Hematopoietic multipotent progenitor cell (in vitro differentiated cells): ENCODE measurements around the gene L1CAM. TPM values are rescaled to one million over a fixed set of nuclear protein-coding genes. Genes with fewer than 3 reads are reported as not detected.

Source experiments
- DNase-seq, 3 donors: peaks; one replicate each; pipeline ENCODE4 v3.0.0-alpha.2; 2011 to 2015; ENCODE audit warnings: low read depth in 2 of 3, low spot score in 2 of 3
- total RNA-seq: library from RNA; depleted of rRNA; stranded (reverse); fragments of >200 nt; gene quantifications from one replicate; pipeline ENCODE4 v1.2.3, GENCODE V29; 2012

The L1CAM gene
- total RNA-seq, 1 donor = under 0.01 TPM

DNA sequence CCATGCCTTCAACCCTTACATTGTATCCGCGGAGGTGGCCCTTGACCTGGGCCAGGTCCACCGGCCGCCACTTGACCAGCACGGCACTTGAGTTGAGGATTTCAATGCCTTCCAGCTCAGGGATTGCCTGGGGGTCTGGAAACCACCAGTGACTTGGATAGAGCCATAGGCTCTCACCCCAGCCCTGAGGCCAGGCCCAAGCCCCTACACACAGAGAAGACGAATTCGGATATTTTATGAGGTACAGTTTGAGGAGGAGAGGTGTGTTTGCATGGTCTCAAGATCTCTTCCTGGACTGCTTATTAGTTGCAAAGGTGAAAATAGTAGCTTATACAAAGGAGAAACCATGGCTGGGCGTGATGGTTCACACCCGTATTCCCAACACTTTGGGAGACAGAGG is 20.3 kb downstream of the L1CAM start:
- DNase-seq = no peak

DNA sequence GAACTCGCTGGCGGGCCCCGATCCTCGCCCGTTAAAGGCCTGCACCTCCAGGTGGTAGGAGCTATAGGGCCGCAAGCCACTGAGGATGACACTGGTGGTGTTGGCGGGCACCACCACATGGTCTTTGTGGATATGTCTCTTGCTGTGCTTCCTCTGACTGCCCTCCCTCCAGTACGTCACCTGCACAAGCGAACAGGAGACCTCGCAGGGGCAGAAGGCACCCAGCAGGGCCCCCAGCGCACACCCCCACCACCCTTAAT is 20.7 kb downstream of the L1CAM start:
- DNase-seq = no peak

- no peak for DNase-seq
Observed at GRCh38 chrX:153864561-153865320, 21.2 kb downstream of the L1CAM start.

DNA sequence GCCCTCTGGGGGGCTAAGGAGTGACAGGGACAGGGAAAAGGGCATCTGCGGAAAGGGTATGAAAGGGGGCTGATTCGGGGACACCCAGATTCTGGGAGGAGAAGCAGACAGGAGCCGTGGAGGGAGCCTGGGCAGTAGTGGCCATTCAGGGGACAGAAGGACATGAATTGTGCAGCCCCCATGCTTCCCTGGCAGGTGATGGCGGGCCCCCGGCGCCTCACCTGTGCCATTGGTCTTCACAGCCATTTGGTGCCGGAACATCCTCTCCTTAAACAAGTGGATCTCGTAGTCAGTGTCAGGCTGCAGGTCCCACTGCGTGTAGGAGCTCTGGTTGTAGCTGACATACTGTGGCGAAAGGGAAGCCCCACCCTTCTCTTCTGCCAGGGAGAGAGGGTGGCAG is 21.9 kb downstream of the L1CAM start:
- no peak for DNase-seq

GRCh38 chrX:153863251-153863991 is 22.6 kb downstream of the L1CAM start:
- no peak for DNase-seq

DNA sequence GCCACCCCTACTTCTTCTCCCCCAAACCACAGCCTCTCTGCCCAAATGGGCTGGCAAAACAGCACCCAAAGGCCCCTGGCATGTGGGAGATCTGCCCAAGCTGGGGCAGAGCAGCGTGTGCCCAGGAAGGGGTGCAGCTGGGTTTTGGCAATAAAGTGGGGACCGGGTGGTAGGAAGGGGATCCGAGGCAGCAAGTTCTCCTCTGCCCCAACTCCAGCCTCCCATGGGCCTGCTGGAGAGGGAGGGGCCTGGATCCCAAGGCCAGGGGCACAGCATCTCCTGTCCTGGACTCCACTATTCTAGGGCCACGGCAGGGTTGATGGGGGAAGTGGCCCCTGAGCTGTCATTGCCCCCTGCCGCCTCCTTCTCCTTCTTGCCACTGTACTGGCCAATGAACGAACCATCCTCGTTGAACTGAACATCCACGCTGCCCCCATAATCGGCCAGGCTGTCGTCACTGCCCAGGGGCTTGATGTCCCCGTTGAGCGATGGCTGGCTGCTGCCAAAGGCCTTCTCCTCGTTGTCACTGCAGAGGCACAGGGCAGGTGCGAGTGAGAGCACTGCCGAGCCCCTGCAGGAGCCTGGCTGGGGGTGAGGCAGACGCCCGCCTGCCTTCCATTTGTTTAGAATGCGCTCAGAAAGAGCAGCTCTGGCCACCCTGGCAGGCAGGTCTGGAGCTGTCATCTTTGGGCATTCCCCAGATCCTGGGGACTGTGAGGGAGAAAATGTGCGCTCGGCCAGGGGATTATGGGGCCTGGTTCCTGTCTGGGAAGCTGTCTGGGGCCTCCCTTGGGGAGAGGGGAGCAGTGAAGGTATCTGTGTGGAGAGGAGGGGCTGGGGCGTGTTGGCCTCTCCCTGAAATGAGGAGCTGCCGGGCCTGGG is 23.4 kb downstream of the L1CAM start:
- no peak for DNase-seq

- no peak for DNase-seq
Observed at GRCh38 chrX:153861733-153862310, 24.2 kb downstream of the L1CAM start.

GRCh38 chrX:153861151-153861550 is 24.8 kb downstream of the L1CAM start:
- DNase-seq = no peak

- DNase-seq = no peak
Observed at GRCh38 chrX:153857348-153857903, 28.5 kb downstream of the L1CAM start.

DNA sequence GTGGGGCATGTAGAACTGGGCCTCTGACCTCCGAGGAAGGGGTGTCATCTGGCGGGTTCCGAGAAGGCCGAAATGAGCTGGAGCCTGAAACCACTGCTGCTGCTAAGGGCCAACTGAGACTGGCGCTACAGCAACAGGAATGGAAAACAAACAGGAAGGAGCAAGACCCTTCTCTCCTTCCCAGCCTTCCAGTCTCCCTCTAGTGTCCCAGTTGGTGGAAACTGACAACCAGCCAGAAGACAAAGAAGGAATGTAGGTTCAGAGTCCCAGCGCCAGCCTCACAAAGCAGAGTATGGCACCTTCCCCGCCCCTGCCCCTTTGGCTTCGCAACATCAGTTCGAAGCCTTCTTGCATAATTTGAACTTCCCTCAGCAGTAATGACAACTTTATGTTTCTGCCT is 31.3 kb downstream of the L1CAM start:
- no peak for DNase-seq

DNA sequence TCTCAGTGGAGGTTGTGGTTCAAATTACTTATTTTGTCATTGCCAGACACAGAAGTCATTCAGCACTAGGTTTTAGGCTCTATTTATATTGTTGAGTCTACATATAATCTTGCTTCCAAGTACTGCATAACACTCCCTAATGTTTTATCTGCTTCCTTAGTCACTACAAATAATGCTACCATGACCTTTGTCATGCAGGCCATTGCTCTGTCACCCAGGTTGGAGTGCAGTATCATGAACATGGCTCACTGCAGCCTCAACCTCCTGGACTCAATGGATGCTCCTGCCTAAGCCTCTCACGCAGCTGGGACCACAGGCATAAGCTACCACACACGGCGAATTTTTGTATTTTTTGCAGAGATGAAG is 32.1 kb downstream of the L1CAM start:
- DNase-seq = no peak

DNA sequence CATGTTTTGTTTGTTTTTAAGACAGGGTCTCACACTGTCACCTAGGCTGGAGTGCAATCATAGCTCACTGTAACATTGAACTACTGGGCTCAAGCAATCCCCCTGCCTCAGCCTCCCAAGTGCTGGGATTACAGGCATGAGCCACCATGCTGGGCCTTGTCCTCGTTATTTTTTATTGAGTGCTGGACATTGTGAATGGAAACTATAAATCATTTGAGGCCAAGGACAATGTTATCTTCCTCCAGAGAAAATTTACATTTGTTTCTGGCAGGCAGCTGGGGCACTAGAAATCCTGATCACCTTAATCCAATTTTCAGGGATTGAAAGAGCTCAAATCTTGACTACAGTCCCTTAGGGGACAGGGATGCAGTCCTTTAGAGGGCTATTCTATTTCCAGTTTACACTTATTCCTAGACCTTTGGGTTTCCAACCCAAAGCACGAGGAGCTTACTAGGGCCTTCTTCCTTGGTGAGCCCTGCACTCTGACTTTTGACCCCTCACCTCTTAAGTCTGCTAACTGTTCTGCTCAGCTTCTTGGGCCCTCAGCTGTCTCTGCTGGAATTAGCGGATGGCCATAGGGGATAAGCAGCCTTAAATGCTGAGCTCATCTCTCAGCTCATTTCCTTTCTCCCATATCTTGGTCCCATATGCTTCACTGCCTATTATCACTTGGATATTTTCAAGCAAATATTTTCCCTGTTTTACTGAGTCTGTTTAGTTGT is 32.6 kb downstream of the L1CAM start:
- no peak for DNase-seq

DNA sequence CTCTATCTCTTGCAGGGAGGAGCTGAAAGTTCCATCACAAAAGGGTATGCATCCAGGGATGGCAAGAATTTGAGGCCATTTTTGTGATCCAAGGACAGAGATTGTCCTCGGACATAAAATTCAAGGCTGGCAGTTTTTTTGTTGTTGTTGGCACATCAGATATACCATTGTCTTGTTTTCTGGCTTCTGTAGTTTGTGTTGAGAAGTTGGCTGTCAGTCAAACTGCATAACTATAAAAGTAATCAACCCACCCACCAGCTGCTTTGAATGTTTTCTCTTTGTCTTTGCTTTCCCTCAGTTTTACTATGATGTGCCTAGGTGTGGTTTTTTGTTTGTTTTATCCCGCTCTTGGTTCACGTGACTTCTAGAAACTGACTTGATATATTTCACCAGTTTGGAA is 34.0 kb downstream of the L1CAM start:
- no peak for DNase-seq

DNA sequence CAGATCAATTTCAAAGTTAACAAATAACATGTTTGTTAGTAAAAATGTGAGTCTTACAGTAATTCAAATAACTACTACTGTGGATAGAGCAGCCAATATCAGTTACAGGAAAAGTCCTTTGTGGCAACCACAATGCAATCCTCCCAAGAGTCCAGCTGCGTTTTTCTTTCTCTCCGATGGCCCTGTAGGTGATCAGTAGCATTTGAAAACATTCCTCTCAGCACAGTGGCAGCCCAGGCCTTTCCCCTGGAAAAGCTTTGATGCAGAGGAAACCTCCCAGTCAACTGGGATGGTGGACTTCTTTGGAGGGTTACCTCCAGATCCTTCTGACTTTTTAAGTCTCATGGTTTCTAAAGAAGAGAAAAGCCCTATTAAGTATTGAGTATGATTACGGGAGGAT is 37.6 kb downstream of the L1CAM start:
- no peak for DNase-seq

GRCh38 chrX:153845842-153846241 is 40.1 kb downstream of the L1CAM start:
- DNase-seq = no peak

GRCh38 chrX:153845195-153845594 is 40.8 kb downstream of the L1CAM start:
- no peak for DNase-seq

- DNase-seq = no peak
Observed at GRCh38 chrX:153844509-153845082, 41.4 kb downstream of the L1CAM start.

- no peak for DNase-seq
Observed at GRCh38 chrX:153836921-153837320, 49.1 kb downstream of the L1CAM start.

GRCh38 chrX:153832728-153833127 is 53.2 kb downstream of the L1CAM start:
- no peak for DNase-seq
